Activated CD4-positive, CD25-positive, alpha-beta regulatory T cell treated with anti-CD3 and anti-CD28 coated beads, Interleukin-2, amount 50 U/mL, for 72 hours (primary cell): ENCODE data around the gene MEX3B.
"Not testable (repeated sequence)": the region's sequence is repeated elsewhere in the genome, so short reads cannot be mapped to it uniquely, and the experiment has no call there.

Source experiments
- DNase-seq: peaks from one replicate; pipeline ENCODE4 v3.0.0; 2021

The MEX3B gene

GRCh38 chr15:82047453-82048400 is 1.9 kb upstream of the MEX3B start:
- no peak for DNase-seq

GRCh38 chr15:82046666-82047452 is 1.0 kb upstream of the MEX3B start:
- peak; percentile 85 for DNase-seq

GRCh38 chr15:82045179-82045891 is 483 bp downstream of the MEX3B start:
- DNase-seq, result peak; percentile 36

DNA sequence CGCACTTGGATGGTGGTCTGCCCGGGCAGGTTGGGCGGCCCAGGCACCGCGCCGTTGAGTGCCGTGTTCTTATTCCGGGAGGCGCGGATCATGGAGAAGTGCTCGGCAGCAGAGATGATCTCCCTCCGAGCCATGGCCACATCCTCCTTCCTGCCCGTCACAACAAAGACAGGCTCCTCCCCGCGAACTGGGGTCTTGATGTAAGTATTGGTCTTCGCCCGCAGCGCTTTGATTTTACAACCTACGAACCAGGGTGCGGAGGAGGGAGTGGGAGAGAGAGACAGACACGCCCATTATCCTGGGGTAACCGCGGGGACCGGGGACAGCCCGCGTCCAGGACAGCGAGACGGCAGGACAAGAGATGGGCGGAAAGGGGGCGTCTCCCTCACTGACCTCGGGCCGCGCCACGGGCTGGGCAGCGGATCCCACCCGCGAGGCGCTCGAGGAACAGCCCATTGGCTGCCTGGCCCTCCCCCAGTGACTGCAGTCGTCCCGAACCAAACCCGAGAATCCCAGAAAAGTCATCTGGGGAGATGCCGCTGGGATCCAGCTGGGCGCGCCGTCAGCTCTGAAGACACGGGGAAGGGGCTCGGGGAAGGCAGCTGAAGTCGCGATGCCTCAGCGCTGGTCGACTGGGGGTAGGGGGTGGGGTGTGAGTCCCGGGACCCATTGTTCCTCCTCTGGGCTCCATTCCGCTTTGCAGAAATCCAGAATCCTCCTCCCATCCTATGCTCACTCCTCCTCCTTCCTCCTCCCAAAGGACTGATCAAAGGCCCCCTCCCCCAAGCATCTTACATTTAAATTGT is 1.2 kb downstream of the MEX3B start:
- peak; percentile 32 for DNase-seq

DNA sequence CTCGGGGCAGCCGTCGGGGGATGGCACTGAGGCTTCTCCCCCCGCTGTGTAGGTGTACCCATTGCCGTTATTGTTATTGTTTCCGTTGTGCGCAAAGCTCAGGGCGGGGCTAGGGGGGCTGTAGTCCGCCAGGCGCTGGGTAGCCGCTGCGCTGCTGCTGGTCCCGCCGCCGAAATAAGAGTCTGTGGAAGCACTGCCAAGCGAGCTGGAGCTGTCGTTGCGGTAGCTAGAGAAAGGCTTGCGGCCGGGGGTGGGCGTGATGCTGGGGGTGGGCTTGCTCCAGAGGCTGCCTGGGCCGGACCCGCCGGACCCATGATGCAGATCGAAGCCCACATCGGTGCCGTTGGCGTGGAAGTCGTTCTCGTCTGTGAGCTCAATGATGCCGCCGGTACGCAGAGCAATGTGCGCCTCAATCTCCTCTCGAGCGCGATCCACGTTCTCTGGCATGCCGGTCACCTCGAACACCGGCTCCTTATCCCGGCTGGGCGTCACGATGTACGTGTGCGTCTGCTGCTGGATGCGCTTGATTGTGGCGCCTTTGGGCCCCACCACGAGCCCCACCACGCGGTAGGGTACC is 1.9 kb downstream of the MEX3B start:
- DNase-seq, result no peak

GRCh38 chr15:82043130-82043673 is 2.6 kb downstream of the MEX3B start:
- DNase-seq, result no peak

DNA sequence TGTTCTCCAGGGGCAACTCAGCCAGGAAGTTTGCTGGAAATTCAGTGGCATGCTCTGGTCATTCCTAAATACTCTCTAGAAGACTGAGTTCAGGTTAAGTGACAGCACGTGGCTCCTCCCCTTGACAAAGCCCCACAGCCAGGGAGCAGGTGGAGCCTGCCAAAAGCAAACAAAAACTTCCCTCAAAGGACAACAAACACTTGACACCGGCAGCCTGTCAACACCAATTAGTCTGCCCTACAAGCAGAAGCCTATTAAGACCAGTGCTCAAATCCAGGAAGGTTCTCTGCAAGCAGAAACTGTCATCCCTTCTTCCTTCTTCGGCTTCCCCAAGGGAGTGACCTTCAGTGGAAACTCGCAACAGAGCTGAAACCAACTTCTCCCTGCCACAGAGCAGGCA is 5.0 kb downstream of the MEX3B start:
- no peak for DNase-seq

DNA sequence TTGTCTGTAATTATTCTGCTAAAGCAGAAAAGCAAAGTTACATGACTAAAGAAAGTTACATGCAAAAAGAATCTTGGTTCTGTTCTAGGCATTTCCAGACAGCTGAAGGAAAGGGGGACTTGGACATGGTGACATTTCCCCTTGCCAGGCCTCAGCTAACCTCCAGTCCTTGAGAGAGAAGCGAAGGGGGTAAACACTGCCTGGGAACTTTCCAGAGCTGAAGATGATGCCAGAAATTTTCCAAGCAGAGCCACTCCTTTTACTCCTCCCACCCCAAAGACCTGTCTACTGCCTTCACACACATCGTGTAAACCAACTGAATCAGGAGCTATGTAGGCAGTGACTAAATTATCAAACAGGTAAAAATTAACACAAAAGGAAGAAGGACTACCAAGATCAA is 5.4 kb downstream of the MEX3B start:
- DNase-seq, result no peak

- no peak for DNase-seq
These were observed 5.9 kb downstream of the MEX3B start for GRCh38 chr15:82039871-82040270.

- no peak for DNase-seq
These were observed 9.4 kb downstream of the MEX3B start for GRCh38 chr15:82036461-82036860.

DNA sequence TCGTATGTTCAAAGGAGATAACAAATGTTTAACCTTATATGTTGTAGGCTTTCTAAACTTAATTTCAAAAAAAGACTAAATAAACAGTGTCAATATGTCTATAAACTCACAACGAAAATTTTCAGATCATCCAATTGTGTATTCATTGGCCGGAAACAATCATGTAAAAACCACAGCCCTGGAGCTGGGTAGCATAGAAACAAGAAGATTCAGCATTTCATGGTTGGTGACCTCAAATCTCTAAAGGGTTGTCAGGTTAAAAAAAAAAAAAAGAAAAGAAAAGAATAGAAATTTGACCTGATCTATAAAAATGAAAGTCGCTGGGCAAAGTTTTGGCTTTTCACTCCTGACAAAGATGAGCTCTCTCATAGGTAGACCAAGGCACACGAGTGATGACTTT is 13.9 kb downstream of the MEX3B start:
- DNase-seq, result no peak

GRCh38 chr15:82030176-82030575 is 15.6 kb downstream of the MEX3B start:
- no peak for DNase-seq

DNA sequence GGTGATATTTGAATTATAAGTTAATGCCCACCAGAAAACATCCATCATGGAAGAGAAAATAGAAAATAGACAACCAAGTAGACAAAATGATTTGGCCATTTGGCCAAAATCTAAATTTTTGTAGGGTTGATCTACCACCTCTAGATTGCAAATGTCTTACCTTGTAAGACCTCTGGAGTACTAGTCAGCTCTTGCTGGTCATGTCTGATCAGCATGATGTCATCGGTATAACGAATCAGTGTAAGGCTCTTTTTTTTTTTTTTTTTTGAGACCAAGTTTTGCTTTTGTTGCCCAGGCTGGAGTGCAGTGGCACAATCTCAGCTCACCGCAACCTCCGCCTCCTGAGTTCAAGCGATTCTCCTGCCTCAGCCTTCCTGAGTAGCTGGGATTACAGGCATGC is 17.7 kb downstream of the MEX3B start:
- DNase-seq, result not testable (repeated sequence)

DNA sequence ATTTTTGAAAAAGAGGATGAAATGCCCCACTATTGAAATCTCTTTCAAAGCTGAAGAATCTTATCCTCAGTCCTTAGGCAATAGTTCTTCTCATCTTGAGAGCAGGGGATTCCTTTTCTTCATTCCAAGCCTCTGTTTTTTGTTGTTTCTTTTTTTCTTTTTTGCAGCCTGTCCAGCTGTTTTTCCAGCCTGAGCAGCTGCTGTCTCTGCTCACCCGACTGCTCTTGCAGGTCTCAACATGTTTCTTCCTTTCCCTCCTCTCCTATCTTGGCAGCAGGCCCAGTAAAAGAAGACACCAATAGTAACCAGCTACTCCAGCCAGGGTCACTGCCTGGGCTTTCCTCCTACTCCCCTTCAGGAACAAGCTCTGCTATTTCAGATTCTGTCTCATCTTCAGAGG is 23.8 kb downstream of the MEX3B start:
- DNase-seq, result no peak

- no peak for DNase-seq
These were observed 25.0 kb downstream of the MEX3B start for GRCh38 chr15:82020625-82021394.

- DNase-seq, result no peak
These were observed 27.6 kb downstream of the MEX3B start for GRCh38 chr15:82018201-82018600.

DNA sequence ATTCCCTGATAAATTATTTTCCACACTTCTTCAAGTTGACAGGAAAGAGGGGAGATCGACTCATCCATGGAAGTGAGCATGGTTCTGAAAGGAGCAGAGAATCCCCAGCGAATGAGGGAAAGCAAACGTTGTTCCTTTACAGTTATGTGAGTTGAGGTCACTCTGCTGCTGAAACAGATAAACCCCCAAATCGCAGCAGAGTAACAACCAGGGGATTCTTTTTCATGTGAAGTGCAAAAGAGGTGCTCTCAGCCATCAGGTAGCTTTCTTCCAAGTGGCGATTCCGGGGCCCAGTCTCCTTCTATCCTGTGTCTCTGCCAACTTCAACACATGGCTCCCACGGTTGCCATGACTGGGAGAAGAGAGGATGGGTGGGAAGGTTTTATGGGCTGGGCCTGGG is 28.2 kb downstream of the MEX3B start:
- DNase-seq, result no peak

- no peak for DNase-seq
These were observed 30.8 kb downstream of the MEX3B start for GRCh38 chr15:82014989-82015388.

DNA sequence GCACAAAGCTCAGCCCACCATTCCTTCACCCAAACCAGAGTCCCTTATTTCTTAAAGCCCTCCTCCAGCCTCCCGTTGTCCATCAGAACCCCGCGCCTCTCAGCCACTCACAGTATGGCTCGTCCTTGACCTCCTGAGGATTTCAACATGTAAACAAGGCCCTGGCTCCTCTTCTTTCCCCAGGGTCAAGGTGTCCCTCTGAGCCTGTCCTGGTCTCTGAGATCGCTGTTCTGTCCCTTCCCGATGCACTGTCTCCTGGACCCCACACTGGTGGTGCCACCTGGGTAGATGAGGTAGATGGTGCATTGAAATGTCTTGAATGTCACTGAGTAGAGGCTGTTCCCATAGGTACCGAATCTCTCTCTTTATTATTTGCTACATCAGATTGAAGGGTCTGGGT is 32.9 kb downstream of the MEX3B start:
- DNase-seq, result no peak

DNA sequence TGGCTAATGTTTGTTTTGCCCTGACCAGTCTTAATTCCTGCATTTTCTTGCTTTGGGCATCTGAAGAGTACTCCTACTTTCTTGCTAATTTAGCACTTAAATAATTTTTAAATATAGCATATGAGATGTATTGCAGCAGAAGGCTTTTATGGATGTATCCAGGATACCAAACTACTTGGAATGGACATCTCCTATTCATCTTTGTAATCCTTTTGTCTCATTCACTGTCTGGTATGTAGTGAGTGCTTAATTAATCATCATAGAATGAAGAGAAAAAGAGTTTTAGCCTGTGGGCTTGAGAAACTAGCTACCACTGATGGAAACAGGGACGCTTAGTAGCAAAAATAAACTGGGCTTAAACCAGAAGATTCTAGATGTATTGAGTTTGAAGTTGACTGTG is 40.6 kb downstream of the MEX3B start:
- no peak for DNase-seq

DNA sequence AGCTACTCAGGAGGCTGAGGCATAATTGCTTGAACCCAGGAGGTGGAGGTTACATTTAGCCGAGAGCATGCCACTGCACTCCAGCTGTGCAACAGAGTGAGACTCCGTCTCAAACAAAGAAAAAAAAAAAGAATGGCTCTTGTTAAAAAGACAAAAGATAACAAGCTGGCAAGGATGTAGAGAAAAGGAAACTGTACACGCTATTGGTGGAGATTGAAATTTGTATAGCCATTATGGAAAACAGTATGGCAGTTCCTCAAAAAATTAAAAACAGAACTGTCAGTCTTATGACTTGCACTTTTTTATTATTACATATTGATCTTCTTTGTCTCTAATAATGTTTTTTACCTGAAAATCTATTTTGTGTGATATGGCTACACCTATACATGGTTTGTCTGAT is 41.9 kb downstream of the MEX3B start:
- DNase-seq, result no peak
